Right atrium auricular region (tissue), 2 donors: ENCODE measurements around the gene EEF2K. TPM values are rescaled to one million over a fixed set of nuclear protein-coding genes. Genes with fewer than 3 reads are reported as not detected.
A peak's percentile ranks its signal among the peaks of the same experiment; 100 is the strongest.
"Not testable (repeated sequence)": the region's sequence is repeated elsewhere in the genome, so short reads cannot be mapped to it uniquely, and the experiment has no call there.

ENCODE experiments used
- DNase-seq: peaks from one replicate; pipeline ENCODE4 v3.0.0-alpha.2; 2019; ENCODE audit warnings: low spot score
- H3K27ac ChIP-seq, 2 donors: fragments of 200-600 bp; sonication (generic); 1 replicate in 1 of 2; 2 replicates in 1 of 2; pipeline ENCODE4 v1.5.1; 2016 to 2019
- H3K27me3 ChIP-seq, 2 donors: fragments of 200-600 bp; sonication (generic); one replicate each; pipeline versions ENCODE4 v1.5.1 to v1.6.0; 2017 to 2019
- H3K36me3 ChIP-seq: fragments of 200-600 bp; sonication (generic); one replicate; pipeline ENCODE4 v1.5.1; 2016
- H3K4me1 ChIP-seq, 2 donors: fragments of 200-600 bp; sonication (generic); one replicate each; pipeline versions ENCODE4 v1.5.1 to v1.6.0; 2017 to 2019
- H3K4me3 ChIP-seq, 2 donors: fragments of 200-600 bp; sonication (generic); 1 replicate in 1 of 2; 2 replicates in 1 of 2; pipeline ENCODE4 v1.5.1; 2017 to 2019; ENCODE audit warnings: mild to moderate bottlenecking in 1 of 2, moderate library complexity in 1 of 2
- H3K9me3 ChIP-seq, 2 donors: fragments of 200-600 bp; sonication (generic); one replicate each; pipeline ENCODE4 v1.5.1; 2019
- total RNA-seq, 2 donors: library from RNA; depleted of rRNA; stranded (reverse); fragments of >200 nt; gene quantifications; one replicate each; pipeline ENCODE4 v1.1.0, GENCODE V29; 2016
- TF ChIP-seq, protein P1 (sequence below), 2 donors: fragments of 200-600 bp; sonication (generic); IDR thresholded peaks; one replicate each; pipeline ENCODE4 v1.5.1; 2019; ENCODE audit warnings: antibody characterized with exemption in 2 of 2

Gene EEF2K
- total RNA-seq, 2 donors from 2014 or later, result 12.9 to 18.9 TPM

DNA sequence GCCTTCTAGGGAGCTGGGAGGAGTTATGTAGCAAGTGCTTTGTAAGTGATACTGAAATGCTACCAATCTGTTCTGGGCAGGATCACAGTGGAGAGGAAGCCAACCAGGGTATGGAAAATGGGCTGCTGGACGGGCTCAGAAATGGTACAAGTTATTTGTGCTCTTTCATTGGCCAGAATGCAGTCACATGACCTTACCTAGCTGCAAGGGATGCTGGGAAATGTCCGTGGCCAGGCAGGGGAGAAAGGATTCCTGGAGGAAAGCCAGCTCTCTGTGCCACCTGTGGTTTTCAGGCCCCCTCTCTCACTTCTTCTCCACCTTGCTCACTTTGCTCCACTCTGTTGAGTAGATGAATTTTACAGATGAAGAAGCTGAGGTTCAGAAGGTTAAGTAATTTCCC lies 4.8 kb downstream of the EEF2K start:
- no peak for DNase-seq
- no peaks in the 10 kb centered on the region for H3K9me3 ChIP-seq
- H3K4me1 ChIP-seq, result peaks cover 0 to 61% of the 10 kb centered on the region in 2 donors
- H3K4me3 ChIP-seq, result no peak overlapping the region
- TF ChIP-seq, protein P1, sequence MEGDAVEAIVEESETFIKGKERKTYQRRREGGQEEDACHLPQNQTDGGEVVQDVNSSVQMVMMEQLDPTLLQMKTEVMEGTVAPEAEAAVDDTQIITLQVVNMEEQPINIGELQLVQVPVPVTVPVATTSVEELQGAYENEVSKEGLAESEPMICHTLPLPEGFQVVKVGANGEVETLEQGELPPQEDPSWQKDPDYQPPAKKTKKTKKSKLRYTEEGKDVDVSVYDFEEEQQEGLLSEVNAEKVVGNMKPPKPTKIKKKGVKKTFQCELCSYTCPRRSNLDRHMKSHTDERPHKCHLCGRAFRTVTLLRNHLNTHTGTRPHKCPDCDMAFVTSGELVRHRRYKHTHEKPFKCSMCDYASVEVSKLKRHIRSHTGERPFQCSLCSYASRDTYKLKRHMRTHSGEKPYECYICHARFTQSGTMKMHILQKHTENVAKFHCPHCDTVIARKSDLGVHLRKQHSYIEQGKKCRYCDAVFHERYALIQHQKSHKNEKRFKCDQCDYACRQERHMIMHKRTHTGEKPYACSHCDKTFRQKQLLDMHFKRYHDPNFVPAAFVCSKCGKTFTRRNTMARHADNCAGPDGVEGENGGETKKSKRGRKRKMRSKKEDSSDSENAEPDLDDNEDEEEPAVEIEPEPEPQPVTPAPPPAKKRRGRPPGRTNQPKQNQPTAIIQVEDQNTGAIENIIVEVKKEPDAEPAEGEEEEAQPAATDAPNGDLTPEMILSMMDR (IDR thresholded peaks at IDR 0.05), result no peak
- H3K27me3 ChIP-seq, result no peaks in the 10 kb centered on the region
- H3K36me3 ChIP-seq, result no peaks in the 10 kb centered on the region
- H3K27ac ChIP-seq, result peak overlapping the region in 1 of 2 donors; percentile 23

DNA sequence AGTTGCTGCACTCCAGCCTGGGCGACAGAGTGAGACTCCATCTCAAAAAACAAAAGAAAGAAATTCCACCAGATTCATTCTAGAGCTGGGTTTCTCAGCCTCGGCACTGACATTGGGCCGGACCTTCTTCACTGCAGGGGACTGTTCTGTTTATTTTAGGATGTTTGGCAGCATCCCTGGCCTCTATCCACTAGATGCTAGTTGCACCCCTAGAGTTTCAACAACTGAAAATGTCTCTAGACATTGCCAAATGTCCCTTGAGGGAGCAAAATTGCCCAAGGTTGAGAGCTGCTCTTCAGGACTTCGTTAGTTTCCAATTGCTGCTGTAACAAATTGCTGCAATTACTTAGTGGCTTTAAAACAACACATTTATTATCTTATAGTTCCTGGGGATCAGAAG lies 7.2 kb downstream of the EEF2K start:
- no peaks in the 10 kb centered on the region for H3K9me3 ChIP-seq
- H3K4me1 ChIP-seq, result peaks cover 0 to 66% of the 10 kb centered on the region in 2 donors
- no peaks in the 10 kb centered on the region for H3K36me3 ChIP-seq
- H3K4me3 ChIP-seq, result no peak overlapping the region
- peak overlapping the region; percentile 14 to 24 for H3K27ac ChIP-seq
- no peaks in the 10 kb centered on the region for H3K27me3 ChIP-seq
- no peak for DNase-seq
- TF ChIP-seq, protein P1 (IDR thresholded peaks at IDR 0.05), result no peak

DNA sequence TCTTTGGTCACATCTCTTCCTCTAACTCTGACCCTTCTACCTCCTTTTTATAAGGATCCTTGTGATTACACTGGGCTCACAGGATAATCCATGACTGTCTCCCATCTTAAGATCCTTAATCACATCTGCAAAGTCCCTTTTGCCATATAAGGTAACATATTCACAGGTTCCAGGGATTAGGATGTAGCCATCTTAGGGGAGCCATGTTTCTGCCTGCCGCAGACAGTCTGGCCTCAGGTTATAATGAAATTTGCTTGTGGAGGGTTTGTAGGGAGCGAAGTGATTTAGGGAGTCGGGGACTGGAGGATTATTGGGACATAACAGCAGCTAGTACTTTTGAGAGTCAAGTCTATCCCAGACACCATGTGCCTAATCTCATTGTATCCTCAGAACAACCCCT lies 7.7 kb downstream of the EEF2K start:
- H3K4me1 ChIP-seq, result peaks cover 0 to 66% of the 10 kb centered on the region in 2 donors
- H3K27ac ChIP-seq, result peak overlapping the region in 1 of 2 donors; percentile 14
- TF ChIP-seq, protein P1 (IDR thresholded peaks at IDR 0.05), result no peak

DNA sequence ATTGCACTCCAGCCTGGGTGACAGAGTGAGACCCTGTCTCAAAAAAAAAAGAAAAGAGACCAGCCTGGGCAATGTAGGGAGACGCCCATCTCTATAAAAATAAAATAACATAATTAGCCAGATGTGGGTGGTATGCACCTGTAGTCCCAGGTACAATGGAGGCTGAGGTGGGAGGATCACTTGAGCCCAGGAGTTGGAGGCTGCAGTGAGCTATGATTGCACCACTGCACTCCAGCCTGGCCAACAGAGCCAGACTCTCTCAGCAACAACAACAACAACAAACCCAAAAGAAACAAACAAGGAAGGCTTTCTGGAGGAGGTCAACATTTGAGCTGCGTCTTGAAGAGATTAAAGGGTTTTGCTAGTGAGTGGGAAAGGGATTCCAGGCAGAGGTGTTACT lies 8.3 kb downstream of the EEF2K start:
- Histone ChIP-seq H3K4me3 (no peak overlapping the region), H3K27ac (no peak overlapping the region), H3K27me3 (no peaks in the 10 kb centered on the region), H3K4me1 (peaks cover 0 to 66% of the 10 kb centered on the region in 2 donors), H3K36me3 (no peaks in the 10 kb centered on the region), H3K9me3 (no peaks in the 10 kb centered on the region)
- TF ChIP-seq, protein P1 (IDR thresholded peaks at IDR 0.05), result no peak
- DNase-seq, result no peak

More for the DNA sequence above, 7.7 kb downstream of the EEF2K start:
- no peak for DNase-seq
- Histone ChIP-seq H3K36me3 (no peaks in the 10 kb centered on the region), H3K27me3 (no peaks in the 10 kb centered on the region), H3K9me3 (no peaks in the 10 kb centered on the region), H3K4me3 (no peak overlapping the region)

DNA sequence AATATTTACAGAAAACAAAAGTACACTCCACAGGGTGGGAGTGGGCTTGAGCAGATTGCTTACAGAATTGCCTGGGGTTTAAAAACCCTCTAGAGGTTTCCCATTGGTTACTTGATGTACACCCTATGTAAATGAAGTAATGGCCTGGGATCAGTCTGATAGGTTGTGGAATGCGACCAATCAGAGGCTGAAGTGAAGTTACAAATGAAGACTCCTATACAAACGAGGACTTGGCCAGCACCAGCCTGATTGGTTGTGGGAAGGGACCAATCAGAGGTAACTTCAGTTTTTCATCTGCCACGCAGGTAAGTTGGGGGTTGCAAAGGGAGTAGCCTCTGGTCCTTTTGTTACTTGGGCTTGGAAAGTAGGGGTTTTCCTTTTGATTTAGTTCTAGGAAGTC lies 8.8 kb downstream of the EEF2K start:
- H3K27ac ChIP-seq, result no peak overlapping the region
- no peaks in the 10 kb centered on the region for H3K9me3 ChIP-seq
- no peaks in the 10 kb centered on the region for H3K27me3 ChIP-seq
- TF ChIP-seq, protein P1 (IDR thresholded peaks at IDR 0.05), result no peak
- no peak overlapping the region for H3K4me3 ChIP-seq
- H3K36me3 ChIP-seq, result no peaks in the 10 kb centered on the region
- peaks cover 0 to 66% of the 10 kb centered on the region in 2 donors for H3K4me1 ChIP-seq
- DNase-seq, result no peak

DNA sequence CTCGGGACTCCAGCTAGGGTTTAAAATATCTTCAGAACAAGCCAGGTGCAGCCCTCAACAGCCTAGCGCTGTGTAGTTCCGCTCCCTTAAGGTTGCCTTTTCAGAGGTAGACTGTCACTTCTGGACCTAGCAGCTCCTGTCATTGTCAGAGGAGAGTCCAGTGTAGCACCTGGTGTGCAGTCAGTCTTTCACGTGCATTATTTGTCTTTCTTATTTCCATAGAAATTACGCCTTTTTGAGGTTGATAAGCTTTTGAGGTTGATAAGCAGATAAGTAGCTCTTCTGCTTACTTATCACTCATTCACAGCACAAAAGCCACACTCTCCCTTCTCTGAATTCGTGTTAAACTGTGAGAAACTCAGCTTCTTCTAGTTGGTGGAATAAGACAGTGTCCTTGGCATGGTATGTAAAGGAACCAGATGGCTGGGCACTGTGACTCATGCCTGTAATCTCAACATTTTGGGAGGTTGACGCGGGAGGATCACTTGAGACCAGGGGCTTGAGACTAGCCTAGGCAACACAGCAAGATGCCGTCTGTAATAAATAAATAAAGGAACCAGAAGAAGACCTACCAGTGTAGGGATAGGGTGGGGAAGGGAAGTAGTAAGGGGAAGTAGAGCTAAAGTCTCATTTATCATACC lies 10.2 kb downstream of the EEF2K start:
- peak overlapping the region; percentile 40 to 46 for H3K27ac ChIP-seq
- H3K9me3 ChIP-seq, result no peaks in the 10 kb centered on the region
- TF ChIP-seq, protein P1 (IDR thresholded peaks at IDR 0.05), result no peak
- H3K27me3 ChIP-seq, result no peaks in the 10 kb centered on the region
- no peak overlapping the region for H3K4me3 ChIP-seq
- no peaks in the 10 kb centered on the region for H3K36me3 ChIP-seq
- H3K4me1 ChIP-seq, result peaks cover 0 to 67% of the 10 kb centered on the region in 2 donors
- no peak for DNase-seq

DNA sequence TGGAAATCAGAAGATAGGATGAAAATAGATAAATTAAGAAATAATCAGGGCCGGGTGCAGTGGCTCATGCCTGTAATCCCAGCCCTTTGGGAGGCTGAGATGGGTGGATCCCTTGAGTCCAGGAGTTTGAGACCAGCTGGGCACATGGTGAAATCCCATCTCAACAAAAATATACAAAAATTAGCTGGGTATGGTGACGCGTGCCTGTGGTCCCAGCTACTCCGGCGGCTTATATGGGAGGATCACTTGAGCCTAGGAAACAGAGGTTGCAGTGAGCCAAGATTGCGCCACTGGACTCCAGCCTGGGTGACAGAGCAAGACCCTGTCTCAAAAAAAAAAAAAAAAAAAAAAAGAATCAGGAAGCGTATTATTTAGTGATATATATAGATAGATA lies 10.8 kb downstream of the EEF2K start:
- DNase-seq, H3K4me3 ChIP-seq, H3K9me3 ChIP-seq, H3K27me3 ChIP-seq, H3K36me3 ChIP-seq: not testable (repeated sequence)
- Histone ChIP-seq H3K27ac (peak overlapping the region; percentile 40 to 46), H3K4me1 (peaks cover 0 to 62% of the 10 kb centered on the region in 2 donors)
